ENCODE measurements around the gene TMEM178A. TPM values are rescaled to one million over a fixed set of nuclear protein-coding genes. Genes with fewer than 3 reads are reported as not detected.
A peak's percentile ranks its signal among the peaks of the same experiment; 100 is the strongest.

Gene TMEM178A
- total and polyA plus RNA-seq, 11 donors: 0.65 to 4.6 (median 3.0) TPM

- no peaks in the 10 kb centered on the region for H3K9me3 ChIP-seq
- 95 to 100% (median 98%) methylated on average over 2 of the region's 2 CpGs for WGBS, 4 donors
- no peaks in the 10 kb centered on the region for H3K27me3 ChIP-seq
- peaks cover 0 to 24% (median 10%) of the 10 kb centered on the region in 12 donors for H3K4me1 ChIP-seq
- H3K36me3 ChIP-seq: no peaks in the 10 kb centered on the region
- no peak overlapping the region for H3K4me3 ChIP-seq
- DNase-seq: no peak
- intact Hi-C loops (cut with DNase I): no loop called here
- ATAC-seq: no peak
- TF ChIP-seq POLR2A (IDR thresholded peaks at IDR 0.05) (no peak), CTCF (IDR thresholded peaks at IDR 0.05) (no peak)
- H3K27ac ChIP-seq: no peak overlapping the region
Observed at GRCh38 chr2:39621596-39621995, 44.1 kb upstream of the TMEM178A start.

DNA sequence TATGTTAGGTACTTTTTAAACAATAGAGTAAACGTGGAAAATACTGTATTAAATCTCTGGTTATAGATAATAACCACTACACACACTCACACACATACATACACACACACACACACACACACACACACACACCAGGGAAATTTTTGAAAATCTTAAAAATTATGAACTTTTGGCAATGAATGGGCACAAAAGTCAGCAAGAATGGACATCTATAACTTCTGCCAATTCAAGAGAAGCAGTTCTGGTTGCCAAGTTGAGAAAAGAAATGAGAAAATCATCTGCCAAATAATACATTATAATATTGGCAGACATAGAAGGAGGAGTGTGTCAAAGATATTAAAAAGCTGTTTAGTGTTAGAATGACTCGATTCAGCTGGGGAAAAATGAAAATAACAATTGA is 42.9 kb upstream of the TMEM178A start:
- Histone ChIP-seq H3K36me3 (no peaks in the 10 kb centered on the region), H3K27ac (no peak overlapping the region), H3K4me1 (peaks cover 0 to 24% (median 10%) of the 10 kb centered on the region in 12 donors), H3K27me3 (no peaks in the 10 kb centered on the region), H3K9me3 (no peaks in the 10 kb centered on the region), H3K4me3 (no peak overlapping the region)
- DNase-seq (no peak), ATAC-seq (no peak)
- 41 to 53% (median 47%) methylated on average over 2 of the region's 2 CpGs for WGBS, 4 donors
- intact Hi-C loops (cut with DNase I): no loop called here
- TF ChIP-seq POLR2A (IDR thresholded peaks at IDR 0.05) (no peak), CTCF (IDR thresholded peaks at IDR 0.05) (no peak)

- TF ChIP-seq POLR2A (IDR thresholded peaks at IDR 0.05) (no peak), CTCF (IDR thresholded peaks at IDR 0.05) (no peak)
- DNase-seq (peak in 1 of 5 donors; percentile 23), ATAC-seq (no peak)
- H3K27me3 ChIP-seq: no peaks in the 10 kb centered on the region
- no peaks in the 10 kb centered on the region for H3K36me3 ChIP-seq
- no peak overlapping the region for H3K27ac ChIP-seq
- WGBS, 4 donors: 54 to 70% (median 62%) methylated on average over 5 of the region's 5 CpGs
- intact Hi-C loops (cut with DNase I): no loop called here
- no peak overlapping the region for H3K4me3 ChIP-seq
- peaks cover 0 to 24% (median 10%) of the 10 kb centered on the region in 12 donors for H3K4me1 ChIP-seq
- no peaks in the 10 kb centered on the region for H3K9me3 ChIP-seq
Observed at GRCh38 chr2:39623917-39624316, 41.8 kb upstream of the TMEM178A start.

DNA sequence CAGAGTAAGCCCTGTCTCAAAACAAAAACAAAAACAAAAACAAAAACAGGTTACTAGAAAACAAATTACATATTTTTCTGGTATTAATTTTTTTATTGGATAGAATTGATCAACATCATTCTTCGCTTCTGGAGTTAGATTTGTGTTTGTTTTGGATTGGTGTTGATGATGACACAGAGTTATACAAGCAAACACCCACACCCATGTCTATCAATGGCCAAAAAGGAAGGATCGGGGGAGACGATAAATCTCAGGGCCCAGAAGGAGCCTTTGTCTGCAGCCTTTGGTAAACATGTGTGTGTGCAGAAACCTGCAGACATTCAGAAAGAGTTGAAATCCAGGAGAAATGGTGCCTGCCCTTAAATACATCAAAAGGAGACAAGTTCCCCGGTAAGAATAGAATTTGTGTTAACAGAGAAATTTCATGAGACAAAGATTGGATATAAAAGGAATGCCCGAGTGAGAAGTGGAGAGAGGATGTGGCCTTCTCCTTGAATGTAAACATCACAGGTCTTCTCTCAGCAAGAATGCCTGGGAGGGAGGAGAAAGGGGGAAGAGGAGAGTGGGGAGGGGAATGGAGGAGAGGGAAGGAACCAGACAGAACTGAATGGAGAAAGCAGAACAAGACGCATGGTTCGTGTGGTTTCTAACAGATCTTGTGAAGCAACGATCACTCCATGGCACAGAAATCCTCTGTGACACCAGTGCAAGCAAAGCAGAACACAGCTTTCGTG is 40.4 kb upstream of the TMEM178A start:
- ATAC-seq (peak in 1 of 4 donors; percentile 61), DNase-seq (no peak)
- 81 to 88% (median 82%) methylated on average over 9 of the region's 9 CpGs for WGBS, 4 donors
- no peak overlapping the region for H3K27ac ChIP-seq
- no peaks in the 10 kb centered on the region for H3K27me3 ChIP-seq
- no peaks in the 10 kb centered on the region for H3K36me3 ChIP-seq
- no peak overlapping the region for H3K4me3 ChIP-seq
- H3K4me1 ChIP-seq: peaks cover 0 to 14% (median 3%) of the 10 kb centered on the region in 12 donors
- H3K9me3 ChIP-seq: no peaks in the 10 kb centered on the region
- intact Hi-C loops (cut with DNase I): no loop called here
- TF ChIP-seq POLR2A (IDR thresholded peaks at IDR 0.05) (no peak), CTCF (IDR thresholded peaks at IDR 0.05) (no peak)
